Progenitor cell of endocrine pancreas (in vitro differentiated cells): ENCODE measurements around the gene CACNG4. TPM values are rescaled to one million over a fixed set of nuclear protein-coding genes. Genes with fewer than 3 reads are reported as not detected.

ENCODE experiments used
- DNase-seq: peaks from one replicate; pipeline ENCODE4 v3.0.0; 2021; ENCODE audit warnings: low spot score; ENCODE audit not compliant: unreplicated experiment
- H3K27ac Mint-ChIP-seq: 2 replicates; pipeline ENCODE4 v1.8.0; 2021; ENCODE audit warnings: mild to moderate bottlenecking, moderate library complexity, mixed read lengths
- H3K27me3 Mint-ChIP-seq: 2 replicates; pipeline ENCODE4 v1.8.0; 2021; ENCODE audit warnings: mixed read lengths
- H3K36me3 Mint-ChIP-seq: 2 replicates; pipeline ENCODE4 v1.8.0; 2022; ENCODE audit warnings: mixed read lengths; ENCODE audit not compliant: insufficient read depth
- H3K4me1 Mint-ChIP-seq: 2 replicates; pipeline ENCODE4 v1.8.0; 2021; ENCODE audit warnings: low read depth, mixed read lengths
- H3K4me3 Mint-ChIP-seq: 2 replicates; pipeline ENCODE4 v1.8.0; 2021; ENCODE audit warnings: low read depth, mild to moderate bottlenecking, moderate library complexity, mixed read lengths
- H3K9me3 Mint-ChIP-seq: 2 replicates; pipeline ENCODE4 v1.8.0; 2021; ENCODE audit warnings: low read depth, mixed read lengths
- total RNA-seq: library from RNA; stranded (reverse); gene quantifications from 2 replicates; pipeline ENCODE4 v1.2.1, GENCODE V29; 2021
- TF ChIP-seq, protein P1 (sequence below): fragments of 200-600 bp; sonication (generic); IDR thresholded peaks from one replicate; pipeline ENCODE4 v1.5.0; 2021; ENCODE audit warnings: antibody characterized with exemption, mild to moderate bottlenecking; ENCODE audit not compliant: unreplicated experiment

Gene CACNG4
- total RNA-seq, 1 donor from 2014 or later, result 6.5 TPM

DNA sequence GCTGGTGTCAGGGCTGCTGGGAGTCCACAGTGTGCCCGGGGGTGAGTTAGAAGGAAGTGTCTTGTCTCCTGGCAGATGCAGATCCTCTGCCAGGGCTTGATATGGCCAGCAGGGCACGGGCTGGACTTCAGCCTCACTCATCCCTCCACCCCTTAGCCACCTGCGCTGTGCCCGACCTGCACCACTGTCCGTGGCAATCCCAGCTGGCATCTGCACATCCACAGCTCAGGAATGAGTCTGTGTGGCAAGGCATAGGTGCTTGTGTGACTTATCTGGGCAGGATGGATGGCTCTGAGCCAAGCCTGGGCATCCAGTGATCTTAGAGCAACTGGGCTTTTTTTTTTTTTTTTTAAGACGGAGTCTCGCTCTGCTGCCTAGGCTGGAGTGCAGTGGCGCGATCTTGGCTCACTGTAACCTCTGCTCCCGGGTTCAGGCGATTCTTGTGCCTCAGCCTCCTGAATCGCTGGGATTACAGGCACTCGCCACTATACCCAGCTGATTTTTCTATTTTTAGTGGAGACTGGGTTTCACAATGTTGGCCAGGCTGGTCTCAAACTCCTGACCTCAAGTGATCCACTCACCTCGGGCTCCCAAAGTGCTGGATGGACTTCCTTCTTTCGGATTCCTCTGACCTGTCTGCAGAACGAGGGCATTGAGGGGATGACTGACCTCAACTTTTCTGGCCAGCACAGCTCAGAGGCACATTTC lies 57.4 kb downstream of the CACNG4 start:
- H3K27ac Mint-ChIP-seq, result no peak overlapping the region
- H3K9me3 Mint-ChIP-seq, result no peaks in the 10 kb centered on the region
- DNase-seq, result no peak
- no peak overlapping the region for H3K4me3 Mint-ChIP-seq
- H3K4me1 Mint-ChIP-seq, result peaks cover 12% of the 10 kb centered on the region
- H3K36me3 Mint-ChIP-seq, result no peaks in the 10 kb centered on the region
- TF ChIP-seq, protein P1, sequence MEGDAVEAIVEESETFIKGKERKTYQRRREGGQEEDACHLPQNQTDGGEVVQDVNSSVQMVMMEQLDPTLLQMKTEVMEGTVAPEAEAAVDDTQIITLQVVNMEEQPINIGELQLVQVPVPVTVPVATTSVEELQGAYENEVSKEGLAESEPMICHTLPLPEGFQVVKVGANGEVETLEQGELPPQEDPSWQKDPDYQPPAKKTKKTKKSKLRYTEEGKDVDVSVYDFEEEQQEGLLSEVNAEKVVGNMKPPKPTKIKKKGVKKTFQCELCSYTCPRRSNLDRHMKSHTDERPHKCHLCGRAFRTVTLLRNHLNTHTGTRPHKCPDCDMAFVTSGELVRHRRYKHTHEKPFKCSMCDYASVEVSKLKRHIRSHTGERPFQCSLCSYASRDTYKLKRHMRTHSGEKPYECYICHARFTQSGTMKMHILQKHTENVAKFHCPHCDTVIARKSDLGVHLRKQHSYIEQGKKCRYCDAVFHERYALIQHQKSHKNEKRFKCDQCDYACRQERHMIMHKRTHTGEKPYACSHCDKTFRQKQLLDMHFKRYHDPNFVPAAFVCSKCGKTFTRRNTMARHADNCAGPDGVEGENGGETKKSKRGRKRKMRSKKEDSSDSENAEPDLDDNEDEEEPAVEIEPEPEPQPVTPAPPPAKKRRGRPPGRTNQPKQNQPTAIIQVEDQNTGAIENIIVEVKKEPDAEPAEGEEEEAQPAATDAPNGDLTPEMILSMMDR, result no peak
- H3K27me3 Mint-ChIP-seq, result peaks cover 3% of the 10 kb centered on the region

DNA sequence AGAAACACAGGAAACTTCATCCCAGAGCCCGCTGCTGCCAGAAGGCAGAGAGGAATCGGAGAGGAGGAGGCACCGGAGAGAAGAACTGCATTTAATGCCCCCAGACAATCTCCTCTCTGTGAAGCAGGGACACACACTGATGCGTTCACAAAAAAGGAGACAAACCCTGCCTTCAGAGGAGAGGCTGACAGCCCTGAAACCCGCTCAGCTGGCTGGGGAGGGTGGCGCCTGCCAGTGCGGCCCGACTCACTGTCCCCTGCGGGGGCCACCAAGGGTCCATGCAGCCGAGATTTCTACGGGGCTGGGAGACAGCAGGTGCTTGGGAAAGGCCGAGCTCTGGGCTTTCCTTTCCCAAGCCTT lies 57.9 kb downstream of the CACNG4 start:
- TF ChIP-seq, protein P1, result no peak
- Mint-ChIP-seq H3K27ac (no peak overlapping the region), H3K36me3 (no peaks in the 10 kb centered on the region), H3K4me3 (no peak overlapping the region), H3K9me3 (no peaks in the 10 kb centered on the region), H3K27me3 (peaks cover 3% of the 10 kb centered on the region), H3K4me1 (peaks cover 12% of the 10 kb centered on the region)
- no peak for DNase-seq

DNA sequence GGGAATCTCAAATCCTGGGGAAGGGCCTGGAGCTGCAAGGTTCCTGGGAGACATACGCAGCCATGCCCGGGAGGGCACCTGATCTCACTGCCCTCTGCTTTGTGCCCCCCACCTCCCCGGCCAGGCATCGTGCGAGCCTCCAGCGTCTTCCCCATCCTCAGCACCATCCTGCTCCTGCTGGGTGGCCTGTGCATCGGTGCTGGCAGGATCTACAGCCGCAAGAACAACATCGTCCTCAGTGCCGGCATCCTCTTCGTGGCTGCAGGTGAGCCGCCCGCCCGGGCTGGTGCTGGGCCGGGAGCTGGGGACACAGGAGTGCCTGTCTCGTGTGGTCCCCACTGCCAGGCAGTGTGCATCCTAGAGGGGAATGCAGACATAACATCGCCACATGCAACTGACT lies 60.2 kb downstream of the CACNG4 start:
- H3K36me3 Mint-ChIP-seq, result no peaks in the 10 kb centered on the region
- H3K27me3 Mint-ChIP-seq, result no peaks in the 10 kb centered on the region
- no peaks in the 10 kb centered on the region for H3K4me1 Mint-ChIP-seq
- H3K27ac Mint-ChIP-seq, result no peak overlapping the region
- TF ChIP-seq, protein P1, result no peak
- no peaks in the 10 kb centered on the region for H3K9me3 Mint-ChIP-seq
- H3K4me3 Mint-ChIP-seq, result no peak overlapping the region
- no peak for DNase-seq

DNA sequence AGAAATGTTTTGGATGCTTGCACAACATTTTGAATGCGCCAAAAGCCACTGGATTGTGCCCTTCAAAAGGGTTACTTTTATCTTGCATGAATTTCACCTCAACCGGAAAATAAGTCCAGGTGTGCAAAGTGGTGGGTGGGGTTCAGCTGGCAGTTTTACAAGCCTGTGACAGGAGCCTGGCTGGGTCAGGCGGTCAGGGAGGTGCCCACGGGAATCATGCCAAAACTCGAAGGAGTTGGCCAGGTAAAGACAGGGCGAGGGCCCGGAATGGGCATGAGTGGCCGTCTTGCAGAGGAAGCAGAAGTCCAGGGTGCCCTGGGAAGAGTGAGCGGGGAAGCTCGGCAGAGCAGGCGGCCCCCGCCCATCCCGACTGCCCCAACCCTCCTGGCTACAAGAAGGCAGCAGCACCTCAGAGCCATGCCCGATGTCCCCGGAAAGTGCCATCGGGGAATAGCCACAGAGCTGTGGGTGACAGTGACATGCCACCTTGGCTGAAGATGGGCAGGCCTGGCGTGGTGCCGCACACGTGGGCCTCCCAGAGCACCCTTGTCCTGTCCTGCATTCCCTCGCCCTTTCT lies 60.8 kb downstream of the CACNG4 start:
- no peaks in the 10 kb centered on the region for H3K27me3 Mint-ChIP-seq
- no peak overlapping the region for H3K4me3 Mint-ChIP-seq
- no peak overlapping the region for H3K27ac Mint-ChIP-seq
- DNase-seq, result no peak
- H3K9me3 Mint-ChIP-seq, result no peaks in the 10 kb centered on the region
- no peaks in the 10 kb centered on the region for H3K36me3 Mint-ChIP-seq
- TF ChIP-seq, protein P1, result no peak
- no peaks in the 10 kb centered on the region for H3K4me1 Mint-ChIP-seq

DNA sequence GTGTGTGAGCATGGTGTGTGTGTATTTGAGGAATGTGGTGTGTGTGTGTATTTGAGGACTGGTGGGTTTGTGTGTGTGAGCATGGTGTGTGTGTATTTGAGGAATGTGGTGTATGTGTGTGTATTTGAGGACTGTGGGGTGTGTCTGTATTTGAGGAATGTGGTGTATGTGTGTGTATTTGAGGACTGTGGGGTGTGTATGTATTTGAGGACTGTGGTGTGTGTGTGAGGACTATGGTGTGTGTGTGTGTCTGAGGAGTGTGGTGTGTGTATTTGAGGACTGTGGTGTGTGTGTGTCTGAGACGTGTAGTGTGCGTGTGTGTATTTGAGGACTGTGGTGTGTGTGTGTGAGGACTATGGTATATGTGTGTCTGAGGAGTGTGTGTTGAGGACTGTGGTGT lies 61.8 kb downstream of the CACNG4 start:
- H3K4me3 Mint-ChIP-seq, result no peak overlapping the region
- TF ChIP-seq, protein P1, result no peak
- no peaks in the 10 kb centered on the region for H3K27me3 Mint-ChIP-seq
- H3K27ac Mint-ChIP-seq, result no peak overlapping the region
- no peaks in the 10 kb centered on the region for H3K36me3 Mint-ChIP-seq
- DNase-seq, result no peak
- no peaks in the 10 kb centered on the region for H3K4me1 Mint-ChIP-seq
- H3K9me3 Mint-ChIP-seq, result no peaks in the 10 kb centered on the region
